Activated CD4-positive, CD25-positive, alpha-beta regulatory T cell (primary cell): Measurements from ENCODE around the gene EIF4EBP2.
A peak's percentile ranks its signal among the peaks of the same experiment; 100 is the strongest.

ENCODE experiments used
- DNase-seq, 4 experiments: peaks; one replicate each; lab custom pipeline; 2025; lab: John Stamatoyannopoulos, UW

Gene EIF4EBP2

DNA sequence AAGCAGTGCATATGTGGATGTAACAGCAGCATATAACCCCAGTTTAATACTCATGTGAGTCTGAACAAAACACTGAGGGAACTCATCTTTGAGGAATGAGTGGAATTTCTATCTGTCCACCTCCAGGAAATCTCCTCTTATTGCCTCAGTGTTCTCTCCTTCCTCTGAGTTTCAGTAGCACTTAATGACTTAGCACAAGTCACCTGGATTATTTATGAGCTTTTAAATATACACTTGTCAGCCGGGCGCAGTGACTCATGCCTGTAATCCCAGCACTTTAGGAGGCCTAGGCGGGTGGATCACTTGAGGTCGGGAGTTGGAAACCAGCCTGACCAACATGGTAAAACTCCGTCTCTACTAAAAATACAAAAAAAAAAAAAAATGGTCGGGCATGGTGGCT lies 25.8 kb upstream of the EIF4EBP2 start:
- DNase-seq = no peak

DNA sequence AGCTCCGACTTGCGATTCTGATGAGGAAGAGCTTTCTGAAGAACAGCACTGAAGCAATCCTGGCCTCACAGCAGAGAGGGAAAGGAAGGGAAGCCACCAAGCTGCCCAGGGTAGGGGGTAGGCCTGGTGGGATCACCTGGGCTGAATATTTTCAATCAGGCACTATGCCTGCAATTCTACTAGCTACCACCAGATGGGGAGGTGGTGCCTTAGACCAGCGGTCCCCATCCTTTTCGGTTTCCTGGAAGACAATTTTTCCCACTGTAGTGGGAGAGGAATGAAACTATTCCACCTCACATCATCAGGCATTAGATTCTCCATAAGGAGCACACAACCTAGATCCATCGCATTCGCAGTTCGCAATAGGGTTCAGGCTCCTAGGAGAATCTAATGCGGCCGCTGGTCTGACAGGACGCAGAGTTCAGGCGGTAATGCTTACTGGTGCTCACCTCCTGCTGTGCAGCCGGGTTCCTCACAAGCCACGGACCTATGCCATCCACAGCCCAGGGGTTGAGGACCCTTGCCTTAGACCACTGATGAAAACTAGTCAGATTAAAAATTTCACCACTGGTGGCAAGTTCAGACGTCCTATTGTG lies 24.3 kb upstream of the EIF4EBP2 start:
- no peak for DNase-seq

DNA sequence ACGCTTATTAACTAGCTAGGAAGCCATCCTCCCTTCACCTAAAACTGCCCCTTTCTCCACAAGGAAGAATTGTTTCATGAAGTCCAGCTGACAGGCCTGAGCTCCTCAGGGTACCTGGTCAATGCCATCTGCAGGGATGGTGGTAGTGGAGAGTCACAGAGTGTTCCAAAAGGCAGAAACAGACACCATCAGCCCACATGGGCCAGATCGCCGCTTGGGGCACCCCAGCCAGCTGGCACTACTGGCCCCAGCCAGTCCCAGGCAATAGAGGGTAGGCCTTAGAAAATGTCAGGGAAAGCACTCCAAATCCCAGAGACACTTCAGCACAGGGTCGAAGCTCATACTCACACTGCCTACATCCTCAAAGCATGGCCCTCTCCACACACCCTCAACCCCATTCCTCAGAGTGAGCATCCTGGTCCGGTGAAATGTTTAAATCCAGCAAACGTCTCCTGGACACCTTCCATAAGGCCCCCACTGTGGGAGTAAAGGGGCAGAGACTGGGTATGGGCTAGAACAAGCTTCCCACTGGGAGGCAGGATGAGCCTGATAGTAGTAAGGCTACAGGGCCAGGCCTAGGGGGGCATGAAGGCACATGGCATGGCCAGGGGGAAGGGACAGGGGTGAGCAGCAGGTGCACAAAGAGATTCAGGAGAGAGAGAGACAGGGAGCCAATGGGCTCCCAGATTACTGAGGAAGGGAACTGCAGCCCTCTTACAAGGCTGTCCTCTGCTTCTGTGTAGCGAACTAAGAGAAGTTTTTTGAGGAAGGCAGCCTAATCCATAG lies 23.4 kb upstream of the EIF4EBP2 start:
- DNase-seq = no peak

DNA sequence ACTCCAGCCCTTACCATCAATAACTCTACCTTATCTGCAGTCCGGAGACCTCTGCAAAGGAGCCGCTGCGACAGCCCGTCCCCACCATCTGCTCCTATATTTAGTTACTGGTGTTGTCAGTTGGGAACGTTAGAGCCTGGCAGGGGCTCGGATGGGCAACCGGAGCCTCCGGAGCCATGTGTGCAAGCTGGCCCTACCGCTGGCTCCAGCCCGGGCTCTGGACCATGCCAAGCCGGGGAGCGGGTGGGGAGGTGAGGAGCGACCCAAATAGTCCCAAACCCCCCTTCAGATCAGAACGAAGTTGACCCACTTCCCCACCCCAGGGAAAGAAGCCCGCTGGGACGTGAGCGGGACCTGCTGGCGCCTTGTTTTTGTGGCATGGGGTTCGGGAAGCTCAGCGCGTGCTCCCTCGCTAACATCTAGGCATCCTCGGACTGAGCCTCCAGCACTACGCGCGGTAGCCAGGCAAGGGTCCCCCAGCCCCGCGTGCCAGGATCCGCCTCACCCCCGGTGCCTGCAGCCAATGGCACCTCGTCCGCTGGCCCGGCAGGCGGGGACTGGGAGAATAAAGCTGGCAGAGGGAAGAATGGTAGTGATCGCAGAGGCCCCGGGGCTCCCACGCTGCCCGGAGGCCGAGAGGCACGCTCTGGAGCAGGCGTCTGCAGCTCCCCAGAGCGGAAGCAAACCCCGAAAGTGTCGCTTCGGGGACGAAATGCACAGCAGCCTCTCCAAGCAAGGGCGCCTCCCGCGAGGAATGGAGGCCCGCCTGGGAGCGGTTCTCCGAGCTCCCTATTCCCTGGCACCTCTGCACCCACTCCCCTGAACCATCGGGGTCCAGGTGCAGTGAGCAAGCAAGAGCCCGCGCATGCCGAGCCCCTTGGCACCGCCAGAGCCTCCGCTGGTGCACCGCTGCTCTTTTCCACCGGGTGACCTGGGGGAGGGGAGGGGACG lies 22.2 kb upstream of the EIF4EBP2 start:
- peak in 1 of 4 experiments; percentile 36 for DNase-seq

DNA sequence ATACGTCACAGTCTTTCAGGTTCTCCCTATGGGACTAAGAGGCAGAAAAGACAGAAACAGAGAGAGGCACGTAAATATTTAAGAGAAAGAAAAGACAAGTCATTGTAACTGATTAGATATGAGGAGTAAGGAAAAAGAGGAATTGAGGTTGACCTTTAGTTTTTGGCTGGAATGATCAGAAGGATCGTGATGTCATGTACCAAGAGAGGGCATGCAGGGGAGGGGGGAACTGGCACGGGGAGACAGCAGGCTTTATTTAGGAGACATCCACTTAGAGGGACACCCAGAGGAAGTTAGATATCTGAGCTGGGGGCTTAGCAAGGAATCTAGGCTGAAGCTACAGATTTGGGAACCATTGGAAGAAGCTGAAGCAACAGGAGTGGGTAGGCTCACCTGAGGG lies 12.3 kb upstream of the EIF4EBP2 start:
- DNase-seq = no peak

DNA sequence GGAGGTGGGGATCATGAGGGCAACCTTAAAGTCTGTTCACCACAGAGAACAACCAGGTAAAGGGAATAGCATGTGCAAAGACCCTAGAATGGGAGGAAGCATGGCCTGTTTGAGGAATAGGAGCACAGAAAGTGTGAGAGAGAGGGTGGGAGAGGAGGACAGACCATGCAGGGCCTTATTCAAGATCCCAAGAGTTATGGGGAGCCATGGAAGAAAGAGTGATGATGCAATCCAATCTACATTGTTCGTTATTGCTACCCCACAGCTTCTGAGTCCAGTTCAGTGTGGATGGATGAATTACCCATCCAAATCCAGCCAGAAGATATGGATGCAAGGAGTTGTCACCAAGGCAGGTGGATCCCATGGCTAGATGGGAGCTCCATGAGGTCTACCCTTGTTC lies 7.8 kb upstream of the EIF4EBP2 start:
- DNase-seq = no peak

DNA sequence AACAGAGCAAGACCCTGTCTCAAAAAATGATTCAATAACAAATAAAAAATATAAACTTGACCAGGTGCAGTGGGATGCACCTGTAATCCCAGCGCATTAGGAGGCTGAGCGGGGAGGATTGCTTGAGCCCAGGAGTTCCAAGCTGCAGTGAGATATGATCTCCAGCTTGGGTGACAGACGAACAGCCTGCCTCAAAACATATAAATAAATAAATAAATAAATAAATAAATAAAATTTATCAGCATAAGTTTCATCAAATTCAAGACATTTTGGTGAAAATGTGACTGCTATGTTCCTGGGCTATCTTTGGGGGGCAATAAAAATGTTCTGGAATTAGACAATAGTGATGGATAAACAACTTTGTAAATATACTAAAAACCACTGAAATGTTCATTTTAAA lies 4.8 kb upstream of the EIF4EBP2 start:
- no peak for DNase-seq

DNA sequence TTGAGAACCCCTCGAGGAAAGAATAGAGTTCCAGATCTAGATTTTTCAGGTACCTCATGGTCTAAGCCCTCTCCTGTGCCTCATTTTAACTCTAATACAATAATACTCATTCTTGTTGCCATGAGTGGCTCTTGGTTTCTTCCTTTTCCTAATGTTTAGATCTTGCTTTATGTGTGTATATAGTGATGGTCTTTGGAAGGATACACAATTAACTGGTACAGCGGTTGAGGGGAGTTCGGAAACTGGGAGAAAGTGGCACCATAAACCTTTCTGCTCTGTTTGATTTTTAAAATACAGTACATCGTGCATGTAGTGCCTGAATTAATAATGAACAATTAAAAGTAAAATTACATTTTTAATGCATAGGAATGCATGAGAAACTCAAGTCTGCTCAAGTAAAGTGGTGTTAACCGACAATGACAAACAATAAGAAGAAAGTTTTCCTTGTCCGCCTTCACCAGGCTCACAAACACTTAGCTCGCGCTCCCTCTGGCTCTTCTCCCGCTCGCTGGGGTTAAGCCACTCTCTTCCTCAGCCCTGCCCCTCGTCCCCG lies 386 bp upstream of the EIF4EBP2 start:
- DNase-seq = no peak

DNA sequence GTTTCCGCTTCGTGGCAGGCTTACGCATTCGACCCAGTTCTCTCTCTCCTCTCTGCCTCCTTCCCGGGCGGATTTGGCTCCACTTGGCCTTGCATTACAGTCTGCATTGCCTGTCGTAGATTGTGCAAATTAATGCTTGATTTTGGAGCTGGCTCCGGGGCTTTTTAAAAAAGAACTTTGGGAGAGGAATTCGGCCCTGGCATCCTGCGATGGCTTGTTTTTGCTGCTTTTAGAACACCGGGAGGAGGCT lies 767 bp downstream of the EIF4EBP2 start:
- no peak for DNase-seq

DNA sequence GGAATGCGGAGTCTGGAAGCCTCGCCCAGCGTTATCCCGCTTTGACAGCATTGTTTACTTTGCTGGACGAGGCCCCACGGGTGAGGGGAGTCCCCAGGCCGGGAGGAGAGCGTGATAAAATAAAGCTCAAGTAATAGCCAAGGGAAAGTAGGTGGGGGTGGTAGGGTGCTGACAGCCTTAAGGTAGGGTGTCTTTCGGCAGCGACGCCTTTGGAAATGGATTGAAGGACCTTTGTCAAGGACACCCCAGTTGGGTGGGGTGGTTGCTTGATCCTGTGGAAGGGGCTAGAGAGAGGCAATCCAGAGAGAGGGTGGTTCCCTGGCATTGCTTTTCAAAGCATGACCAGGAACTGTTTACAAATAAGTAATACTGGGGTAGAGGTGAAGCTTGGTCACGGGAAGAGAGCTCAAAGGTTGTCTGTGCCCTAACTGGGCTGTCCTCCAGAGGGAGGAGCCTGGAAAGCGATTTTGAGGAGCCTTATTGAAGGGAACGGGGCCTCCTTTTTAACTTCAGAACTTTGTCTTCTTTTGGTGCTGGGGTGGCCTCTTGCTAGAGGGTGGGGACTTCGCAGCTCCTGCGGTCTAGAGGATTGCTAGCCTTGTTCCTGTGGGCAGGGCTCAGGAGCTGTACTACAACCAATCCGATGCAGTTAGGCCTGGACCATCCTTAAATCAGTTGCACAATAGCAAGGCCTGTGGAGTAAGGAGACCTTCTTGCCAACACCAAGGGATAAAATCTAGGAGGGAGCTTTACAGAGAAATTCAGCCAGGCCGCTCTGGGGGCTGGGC lies 1.3 kb downstream of the EIF4EBP2 start:
- no peak for DNase-seq

DNA sequence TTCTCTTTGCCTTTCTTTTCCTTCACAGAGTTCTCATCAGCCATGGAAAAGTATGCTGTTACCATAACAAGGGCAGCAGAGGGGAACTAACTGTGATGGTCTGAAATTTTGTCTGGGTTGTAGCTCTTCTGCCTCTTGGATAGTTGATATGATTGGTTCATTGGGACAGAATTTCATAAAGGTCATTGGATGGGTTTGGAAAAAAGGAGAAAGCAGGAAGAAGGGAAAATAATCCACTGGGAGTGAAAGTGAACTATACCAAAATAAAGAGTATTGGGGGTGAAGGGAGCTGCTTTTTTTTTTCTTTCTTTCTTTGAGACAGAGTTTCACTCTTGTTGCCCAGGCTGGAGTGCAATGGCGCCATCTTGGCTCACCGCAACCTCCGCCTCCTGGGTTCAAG lies 5.8 kb downstream of the EIF4EBP2 start:
- DNase-seq = no peak

DNA sequence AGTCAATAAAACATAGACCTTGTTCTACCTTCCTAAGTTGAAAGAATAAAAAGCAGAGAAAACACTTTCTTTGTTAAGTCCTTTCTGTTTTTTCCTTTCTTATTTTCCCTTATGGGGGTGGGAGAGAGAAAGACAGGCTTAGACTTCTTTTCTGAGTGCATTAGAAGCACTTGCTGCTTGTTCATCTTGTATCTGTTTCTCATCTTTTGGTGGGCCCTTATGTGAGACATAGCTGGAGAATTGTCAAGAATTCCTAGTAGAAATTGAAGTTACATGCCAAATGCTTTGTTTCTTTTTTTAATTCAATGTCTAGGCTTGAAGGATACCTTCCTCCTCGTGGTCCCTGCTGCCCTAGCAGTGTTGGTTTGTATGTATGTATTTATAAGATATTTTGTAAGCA lies 6.7 kb downstream of the EIF4EBP2 start:
- no peak for DNase-seq

DNA sequence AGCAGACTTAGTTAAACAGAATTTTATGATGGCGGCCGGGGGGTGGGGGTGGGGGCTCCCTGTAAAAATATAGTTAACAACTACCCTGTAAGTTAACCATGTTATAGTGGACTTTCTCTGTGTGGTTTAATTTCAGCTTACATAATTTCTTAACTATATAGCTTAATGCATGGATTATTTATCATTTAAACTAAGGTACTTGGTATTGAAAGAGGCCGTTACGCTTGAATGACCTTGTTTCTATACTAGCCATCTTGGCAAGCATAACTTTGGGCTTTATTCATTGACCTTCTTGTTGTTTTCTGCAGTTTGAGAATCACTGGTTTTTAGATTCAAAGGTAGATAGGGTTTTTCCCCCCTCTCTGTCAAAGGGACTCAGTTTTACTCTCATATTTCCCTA lies 8.4 kb downstream of the EIF4EBP2 start:
- no peak for DNase-seq

DNA sequence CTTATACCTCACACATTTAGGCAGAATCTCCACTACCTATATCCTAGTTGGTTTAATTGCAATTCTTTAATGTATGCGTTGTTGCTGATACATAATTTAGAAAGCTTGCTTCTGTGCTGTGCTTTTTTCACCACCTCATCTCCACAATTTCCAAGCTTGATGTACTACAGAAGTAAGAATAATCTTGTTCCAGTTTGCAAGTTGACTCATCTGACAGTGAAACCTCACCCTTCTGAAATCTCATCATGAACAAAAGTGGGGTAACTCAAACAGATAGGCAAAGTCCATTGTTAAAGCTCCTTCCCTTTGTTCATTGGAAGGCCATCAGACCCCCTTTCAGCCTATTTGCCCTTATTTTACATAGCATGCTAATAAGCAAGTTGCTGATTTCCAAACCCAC lies 13.6 kb downstream of the EIF4EBP2 start:
- DNase-seq = no peak

DNA sequence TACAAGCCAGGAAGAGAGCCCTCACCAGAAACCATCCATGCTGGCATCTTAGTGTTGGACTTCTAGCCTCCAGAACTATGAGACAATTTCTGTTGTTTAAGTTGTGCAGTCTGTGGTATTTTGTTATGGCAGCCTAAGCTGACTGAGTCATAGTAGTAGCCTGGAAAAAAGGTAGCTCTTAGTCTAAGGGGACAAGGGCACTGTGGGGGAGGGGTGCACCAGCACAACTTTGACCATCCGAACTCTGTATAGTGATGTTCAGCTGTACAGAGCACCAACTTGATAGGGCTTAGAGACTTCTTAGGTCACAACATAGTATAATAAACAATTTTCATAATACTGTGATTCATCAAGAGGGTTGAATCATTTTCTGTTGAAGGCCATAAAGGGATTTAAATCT lies 14.3 kb downstream of the EIF4EBP2 start:
- no peak for DNase-seq

DNA sequence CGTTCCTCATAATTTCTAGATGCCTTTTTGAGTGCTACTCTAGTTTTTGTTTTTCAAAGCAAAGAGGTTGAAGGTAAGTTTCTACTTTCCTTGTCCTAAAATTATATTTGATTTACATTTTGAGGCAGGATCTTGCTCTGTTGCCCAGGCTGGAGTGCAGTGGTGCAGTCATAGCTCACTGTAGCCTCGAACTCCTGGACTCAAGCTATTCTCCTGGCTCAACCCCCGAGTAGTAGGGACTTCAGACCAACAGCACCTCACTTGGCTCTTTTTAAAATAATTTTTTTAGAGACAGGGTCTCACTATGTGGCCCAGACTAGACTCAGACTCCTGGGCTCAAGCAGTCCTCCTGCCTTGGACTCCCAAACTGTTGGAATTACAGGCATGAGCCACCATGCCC lies 14.8 kb downstream of the EIF4EBP2 start:
- DNase-seq = no peak

DNA sequence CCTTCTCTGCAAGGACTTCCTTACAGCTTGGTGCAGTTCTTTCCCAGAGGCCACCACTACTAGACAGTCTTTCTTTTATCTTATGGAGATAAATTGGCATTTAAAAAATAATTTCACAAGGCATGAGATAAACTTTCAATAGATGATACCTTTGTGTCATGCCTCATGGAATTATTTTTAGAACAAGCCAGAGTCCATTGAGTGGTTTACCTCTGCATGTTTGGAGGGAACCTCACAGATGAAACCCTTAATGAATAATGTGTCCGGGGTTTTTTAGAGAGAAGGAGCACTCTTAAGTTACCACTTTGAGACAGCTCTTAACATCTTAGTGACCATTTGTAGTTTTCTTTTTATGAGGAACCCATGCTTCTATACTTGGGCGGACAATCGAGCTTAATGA lies 20.4 kb downstream of the EIF4EBP2 start:
- DNase-seq = no peak

DNA sequence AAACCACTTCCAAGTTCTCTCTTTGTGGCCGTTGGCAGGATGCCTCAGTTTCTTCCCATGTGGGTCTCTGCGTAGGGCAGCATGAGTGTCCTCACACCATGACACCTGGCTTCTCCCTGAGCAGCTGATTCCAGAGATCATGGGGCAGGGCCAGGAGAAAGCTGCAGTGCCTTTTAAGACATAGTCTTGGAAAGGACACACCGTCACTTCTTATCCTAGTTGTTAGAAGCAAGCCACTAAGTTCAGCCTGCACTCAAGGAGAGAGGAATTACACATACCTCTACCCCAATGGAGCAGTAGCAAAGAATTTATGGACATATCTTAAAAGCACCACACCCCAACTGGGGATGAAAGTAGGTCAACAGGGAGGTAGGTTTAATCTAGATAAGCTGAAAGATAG lies 21.2 kb downstream of the EIF4EBP2 start:
- no peak for DNase-seq

DNA sequence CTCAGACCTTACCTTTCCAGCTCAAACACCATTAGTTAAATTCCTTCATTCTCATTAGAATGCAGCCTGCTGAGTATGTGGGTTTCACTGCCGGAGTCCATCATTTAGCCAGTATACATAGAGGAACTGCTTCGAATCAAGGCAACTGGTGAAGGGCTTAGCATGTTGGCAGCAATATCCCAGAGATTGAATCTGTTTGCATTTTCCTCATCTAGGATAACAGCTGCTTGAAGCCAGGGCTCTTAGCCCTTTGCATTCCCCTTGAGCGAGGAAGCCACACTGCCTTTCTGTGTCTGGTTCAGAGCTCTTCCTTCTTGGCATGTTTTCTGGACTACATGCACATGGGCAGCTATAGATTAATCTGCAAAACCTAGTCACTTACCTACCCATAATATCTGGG lies 22.9 kb downstream of the EIF4EBP2 start:
- no peak for DNase-seq

DNA sequence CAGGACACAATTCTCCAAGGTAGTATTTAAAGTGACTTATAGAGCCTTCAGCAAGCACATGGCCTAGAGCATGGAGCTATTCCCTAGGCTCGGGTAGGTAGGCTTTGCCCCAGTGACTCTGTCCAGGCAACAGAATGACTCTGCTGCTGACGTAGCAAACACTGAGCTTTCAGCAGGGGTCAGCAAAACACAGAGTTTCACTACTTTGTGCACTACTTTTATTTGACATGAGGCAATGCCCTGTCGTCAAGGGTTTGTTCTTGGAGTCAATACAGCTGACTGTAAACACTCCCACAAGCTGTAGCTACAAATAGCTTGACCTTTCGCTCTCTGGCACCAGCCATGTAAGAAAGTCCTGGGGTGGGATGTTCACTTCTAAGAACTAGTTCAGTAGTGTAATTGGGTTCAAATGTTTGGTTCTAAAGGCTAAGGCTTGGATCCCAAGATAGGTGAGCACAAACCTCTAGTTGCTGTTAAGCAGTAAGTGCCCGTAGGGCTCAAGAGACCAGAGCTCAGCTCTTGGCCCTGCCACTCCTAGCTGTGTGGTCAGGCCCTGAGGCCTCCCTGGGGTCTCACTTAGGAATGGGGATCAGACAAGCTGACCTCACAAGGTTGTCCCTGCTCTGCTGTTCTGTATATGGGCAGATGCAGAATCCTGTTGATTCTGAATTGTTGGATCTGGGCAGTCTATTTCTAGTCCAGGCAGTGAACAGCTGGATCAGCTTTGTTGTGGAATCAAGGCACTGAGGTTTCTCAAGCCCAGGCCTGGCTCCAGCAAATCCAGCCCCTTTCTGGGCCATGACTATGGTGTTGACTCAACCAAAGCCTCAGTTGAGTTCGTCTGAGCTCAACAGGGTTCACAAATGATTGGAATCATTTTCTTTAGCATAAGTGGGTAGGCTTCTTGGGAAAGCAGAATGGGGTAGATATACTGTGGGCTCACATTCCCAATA lies 26.8 kb downstream of the EIF4EBP2 start:
- no peak for DNase-seq

DNA sequence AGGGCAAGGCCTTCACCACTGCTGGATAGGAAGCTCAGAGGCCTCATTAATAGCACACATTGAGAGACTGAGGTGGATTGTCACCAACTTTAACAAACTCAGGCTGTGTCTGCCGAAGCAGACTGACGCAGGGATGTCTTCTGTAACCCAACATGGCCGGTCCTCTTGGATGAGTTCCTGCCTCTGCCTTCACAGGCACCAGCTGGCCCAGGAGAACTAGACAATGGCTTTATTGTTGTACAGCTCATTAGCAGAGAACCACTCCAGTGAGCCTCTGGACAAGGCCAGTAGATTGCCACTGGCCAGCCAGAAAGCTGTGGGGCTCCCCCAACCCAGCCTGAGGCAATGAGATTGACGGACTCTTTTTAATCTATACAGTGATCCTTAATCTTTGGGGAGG lies 28.2 kb downstream of the EIF4EBP2 start:
- no peak for DNase-seq
